GM18498 (cell line): ENCODE measurements around the gene AAMP.
"Not testable (repeated sequence)": the region's sequence is repeated elsewhere in the genome, so short reads cannot be mapped to it uniquely, and the experiment has no call there.

Experiments used
- ATAC-seq: cut with Tn5 transposase; IDR thresholded peaks from one replicate; pipeline ENCODE4 v1.9.1; 2021; ENCODE audit warnings: mild to moderate bottlenecking, moderate library complexity; ENCODE audit not compliant: unreplicated experiment

The AAMP gene

GRCh38 chr2:218269900-218270720, at the start of gene AAMP, which contains the start of gene PNKD:
Gene AAMP, minus strand, starts transcription at chr2:218270137. Its CDS starts 51 bp downstream, at chr2:218270086.
Gene PNKD, plus strand, starts transcription at chr2:218270519. Its CDS starts 17 bp downstream, at chr2:218270536.
- ATAC-seq: peak; percentile 92

GRCh38 chr2:218318241-218318640, 48.3 kb upstream of the AAMP start:
- no peak for ATAC-seq

- no peak for ATAC-seq
Measured at GRCh38 chr2:218317835-218318234, 47.9 kb upstream of the AAMP start.

- ATAC-seq: no peak
Measured at GRCh38 chr2:218317303-218317630, 47.3 kb upstream of the AAMP start.

- ATAC-seq: no peak
Measured at GRCh38 chr2:218315397-218315796, 45.5 kb upstream of the AAMP start.

GRCh38 chr2:218314764-218315163, 44.8 kb upstream of the AAMP start:
- ATAC-seq: not testable (repeated sequence)

GRCh38 chr2:218313356-218313755, 43.4 kb upstream of the AAMP start:
- no peak for ATAC-seq

GRCh38 chr2:218312267-218312756, 42.4 kb upstream of the AAMP start:
- ATAC-seq: no peak

GRCh38 chr2:218311541-218312266, 41.8 kb upstream of the AAMP start:
- not testable (repeated sequence) for ATAC-seq

- ATAC-seq: no peak
Measured at GRCh38 chr2:218310853-218311540, 41.1 kb upstream of the AAMP start.

- no peak for ATAC-seq
Measured at GRCh38 chr2:218307415-218308090, 37.6 kb upstream of the AAMP start.

GRCh38 chr2:218306184-218306920, 36.4 kb upstream of the AAMP start:
- no peak for ATAC-seq

GRCh38 chr2:218305383-218305782, 35.4 kb upstream of the AAMP start:
- ATAC-seq: no peak

- ATAC-seq: peak; percentile 72
Measured at GRCh38 chr2:218301176-218301819, 31.4 kb upstream of the AAMP start.

GRCh38 chr2:218300141-218300540, 30.2 kb upstream of the AAMP start:
- ATAC-seq: no peak

GRCh38 chr2:218298314-218298875, 28.5 kb upstream of the AAMP start:
- ATAC-seq: no peak

- ATAC-seq: no peak
Measured at GRCh38 chr2:218296847-218297246, 26.9 kb upstream of the AAMP start.

- no peak for ATAC-seq
Measured at GRCh38 chr2:218296200-218296599, 26.3 kb upstream of the AAMP start.

- ATAC-seq: no peak
Measured at GRCh38 chr2:218295029-218295428, 25.1 kb upstream of the AAMP start.
